ENCODE data around the gene CLCN4. TPM values are rescaled to one million over a fixed set of nuclear protein-coding genes. Genes with fewer than 3 reads are reported as not detected.

CLCN4 gene
- total RNA-seq, 1 experiment from 2014 or later = 6.9 TPM

GRCh38 chrX:10231461-10231860 is 74.7 kb downstream of the CLCN4 start:
- Histone ChIP-seq H3K27ac (ENCODE audit: insufficient read length, low read depth, low read length) (no peak overlapping the region), H3T11ph (ENCODE audit: low read length) (no peak overlapping the region), H2BK20ac (ENCODE audit: low read depth, low read length, poor library complexity, severe bottlenecking) (no peak overlapping the region), H3K79me1 (ENCODE audit: insufficient read depth, low read depth, low read length, poor library complexity, severe bottlenecking) (no peaks in the 10 kb centered on the region), H3K18ac (ENCODE audit: insufficient read length, low read depth, low read length) (no peak overlapping the region), H4K8ac (replicated peaks; ENCODE audit: insufficient read length, low read depth, low read length) (no peak overlapping the region), H3K14ac (ENCODE audit: insufficient read depth, low read length) (no peak overlapping the region), H4K91ac (ENCODE audit: insufficient read length, low read depth, low read length) (no peak overlapping the region), H3K23me2 (ENCODE audit: insufficient read length, low read depth, low read length, poor library complexity, severe bottlenecking) (no peaks in the 10 kb centered on the region), H4K5ac (ENCODE audit: insufficient read length, low read depth, low read length) (no peak overlapping the region), H4K20me1 (ENCODE audit: control insufficient read depth, insufficient read depth, insufficient read length) (no peaks in the 10 kb centered on the region), H2BK5ac (ENCODE audit: insufficient read length, low read length) (no peak overlapping the region), H3K79me2 (ENCODE audit: insufficient read depth, low read length) (no peaks in the 10 kb centered on the region), H3K23ac (ENCODE audit: insufficient read length, low read depth, low read length) (no peak overlapping the region), H3K27me3 (ENCODE audit: insufficient read depth, low read length) (no peaks in the 10 kb centered on the region), H2BK120ac (ENCODE audit: low read depth, low read length, poor library complexity, severe bottlenecking) (no peak overlapping the region), H3K4me1 (ENCODE audit: insufficient read depth, low read length) (no peaks in the 10 kb centered on the region), H3K4me2 (ENCODE audit: insufficient read depth, insufficient read length, low read length) (no peak overlapping the region), H2AFZ (ENCODE audit: low read length) (no peak overlapping the region), H2AK5ac (ENCODE audit: insufficient read length, low read length) (no peak overlapping the region), H2BK15ac (ENCODE audit: low read depth, low read length) (no peak overlapping the region), H3K4ac (ENCODE audit: low read depth, low read length) (no peak overlapping the region), H3K9me3 (ENCODE audit: control insufficient read depth, low read depth, low read length) (no peaks in the 10 kb centered on the region), H2BK12ac (ENCODE audit: insufficient read length, low read depth, low read length) (no peak overlapping the region), H3K9ac (ENCODE audit: extremely low read depth, insufficient read length, low read length) (no peak overlapping the region), H3K56ac (ENCODE audit: insufficient read length, low read depth, low read length) (no peak overlapping the region)
- Mint-ChIP-seq H3K27ac (no peak overlapping the region), H3K4me3 (no peak overlapping the region), H3K4me1 (no peaks in the 10 kb centered on the region), H3K27me3 (ENCODE audit: low read depth) (no peaks in the 10 kb centered on the region; the same call in 1 of the 2 replicates), H3K9me3 (peaks cover 35 to 40% of the 10 kb centered on the region in 2 experiments), H3K36me3 (ENCODE audit: insufficient read depth in 1 of 3, low read depth in 3 of 3) (peaks cover 2 to 5% (median 2%) of the 10 kb centered on the region in 3 experiments; a peak in 3 of 7 replicates)
- no peak for DNase-seq
- WGBS (ENCODE audit: extremely low coverage, insufficient read length, low lambda C conversion rate) = no CpG with 5 or more reads among the region's 4 CpGs
- no peak for TF ChIP-seq CTCF (conservative IDR thresholded peaks at IDR 0.05)
